Measurements from ENCODE around the gene PIP4K2C.

The PIP4K2C gene

DNA sequence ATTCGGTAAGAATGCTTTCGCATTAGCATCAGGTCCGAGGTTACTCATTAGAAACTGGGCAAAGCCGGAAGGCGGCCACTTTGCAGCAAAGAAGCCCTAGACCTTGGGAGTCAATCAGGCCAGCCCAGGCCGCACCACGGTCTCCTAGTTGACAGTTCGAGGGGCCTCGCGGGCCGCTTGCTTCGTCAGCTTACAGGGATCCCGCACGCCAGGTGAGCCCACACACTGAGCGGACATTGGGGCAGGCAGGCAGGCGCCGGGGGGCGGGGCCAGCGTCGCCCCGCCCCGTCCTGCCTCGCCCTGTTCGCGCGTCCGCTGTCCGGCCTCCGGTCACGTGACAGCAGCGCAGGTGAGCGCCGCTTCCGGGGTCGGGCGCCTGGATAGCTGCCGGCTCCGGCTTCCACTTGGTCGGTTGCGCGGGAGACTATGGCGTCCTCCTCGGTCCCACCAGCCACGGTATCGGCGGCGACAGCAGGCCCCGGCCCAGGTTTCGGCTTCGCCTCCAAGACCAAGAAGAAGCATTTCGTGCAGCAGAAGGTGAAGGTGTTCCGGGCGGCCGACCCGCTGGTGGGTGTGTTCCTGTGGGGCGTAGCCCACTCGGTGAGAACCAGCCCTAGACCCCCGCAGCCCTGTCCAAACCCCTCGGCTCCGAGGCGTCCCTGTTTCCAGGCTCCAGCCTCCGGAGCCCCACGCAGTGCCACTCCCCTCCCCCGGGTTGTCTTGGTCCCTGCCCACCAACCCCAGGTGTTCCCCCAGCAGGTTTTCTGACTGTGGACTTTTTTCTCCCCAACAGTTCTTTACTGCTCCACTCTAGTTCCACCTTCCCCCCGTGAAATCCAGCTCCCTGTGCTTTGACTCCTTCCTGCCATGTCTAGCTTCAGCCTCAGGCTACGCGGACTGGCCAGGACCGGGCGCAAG lies at the start of gene PIP4K2C:
PIP4K2C (plus strand) TSS at position 329 of the 918 bp plus-strand sequence; CDS start at position 427, 98 bp downstream.
- TF ChIP-seq, protein P1, sequence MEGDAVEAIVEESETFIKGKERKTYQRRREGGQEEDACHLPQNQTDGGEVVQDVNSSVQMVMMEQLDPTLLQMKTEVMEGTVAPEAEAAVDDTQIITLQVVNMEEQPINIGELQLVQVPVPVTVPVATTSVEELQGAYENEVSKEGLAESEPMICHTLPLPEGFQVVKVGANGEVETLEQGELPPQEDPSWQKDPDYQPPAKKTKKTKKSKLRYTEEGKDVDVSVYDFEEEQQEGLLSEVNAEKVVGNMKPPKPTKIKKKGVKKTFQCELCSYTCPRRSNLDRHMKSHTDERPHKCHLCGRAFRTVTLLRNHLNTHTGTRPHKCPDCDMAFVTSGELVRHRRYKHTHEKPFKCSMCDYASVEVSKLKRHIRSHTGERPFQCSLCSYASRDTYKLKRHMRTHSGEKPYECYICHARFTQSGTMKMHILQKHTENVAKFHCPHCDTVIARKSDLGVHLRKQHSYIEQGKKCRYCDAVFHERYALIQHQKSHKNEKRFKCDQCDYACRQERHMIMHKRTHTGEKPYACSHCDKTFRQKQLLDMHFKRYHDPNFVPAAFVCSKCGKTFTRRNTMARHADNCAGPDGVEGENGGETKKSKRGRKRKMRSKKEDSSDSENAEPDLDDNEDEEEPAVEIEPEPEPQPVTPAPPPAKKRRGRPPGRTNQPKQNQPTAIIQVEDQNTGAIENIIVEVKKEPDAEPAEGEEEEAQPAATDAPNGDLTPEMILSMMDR (IDR thresholded peaks at IDR 0.05; ENCODE audit: insufficient read depth, missing control alignments) = no peak
- no peak for FAIRE-seq
- DNase-seq (ENCODE audit: insufficient read length, low spot score) = peak; percentile 80

DNA sequence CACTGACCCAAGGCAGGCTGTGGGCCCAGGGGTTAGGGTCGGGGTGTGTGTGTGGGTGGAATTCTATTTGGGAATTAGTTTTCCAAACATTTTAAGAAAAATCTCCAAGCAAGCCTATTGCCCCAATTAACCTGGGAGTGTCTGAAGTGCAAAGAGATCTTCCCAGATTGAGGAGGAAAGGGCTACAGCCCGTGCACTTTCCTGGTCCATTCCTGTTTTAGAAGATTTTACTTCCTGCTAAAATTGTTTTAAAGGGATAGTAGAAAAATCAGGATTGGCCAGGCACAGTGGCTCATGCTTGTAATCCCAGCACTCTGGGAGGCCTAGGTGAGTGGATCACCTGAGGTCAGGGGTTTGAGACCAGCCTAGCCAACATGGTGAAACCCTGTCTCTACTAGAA lies 49.3 kb upstream of the PIP4K2C start:
- no peak for DNase-seq (ENCODE audit: insufficient read length, low spot score)
- TF ChIP-seq, protein P1 (IDR thresholded peaks at IDR 0.05; ENCODE audit: insufficient read depth, missing control alignments) = no peak
- no peak for FAIRE-seq

DNA sequence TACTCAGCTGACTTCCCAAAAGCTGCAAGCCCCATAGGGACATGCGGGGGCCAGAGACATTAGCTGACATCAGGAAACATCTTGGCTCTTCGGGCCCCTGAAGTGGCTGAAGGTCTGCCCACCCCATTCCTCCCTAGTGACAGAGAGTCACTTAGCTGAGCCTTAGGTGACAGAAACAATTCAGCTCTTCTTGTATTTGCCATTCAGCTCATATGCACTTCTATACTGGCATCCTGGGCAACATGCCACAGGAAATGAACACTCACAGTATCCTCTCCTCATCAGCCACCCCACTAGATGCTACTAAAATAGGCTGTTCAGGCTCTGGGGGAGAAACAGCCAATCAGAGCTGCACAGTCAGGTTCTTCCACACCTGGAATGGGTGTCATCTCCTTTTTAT lies 47.4 kb upstream of the PIP4K2C start:
- FAIRE-seq (no peak), DNase-seq (ENCODE audit: insufficient read length, low spot score) (no peak)
- TF ChIP-seq, protein P1 (IDR thresholded peaks at IDR 0.05; ENCODE audit: insufficient read depth, missing control alignments) = no peak

DNA sequence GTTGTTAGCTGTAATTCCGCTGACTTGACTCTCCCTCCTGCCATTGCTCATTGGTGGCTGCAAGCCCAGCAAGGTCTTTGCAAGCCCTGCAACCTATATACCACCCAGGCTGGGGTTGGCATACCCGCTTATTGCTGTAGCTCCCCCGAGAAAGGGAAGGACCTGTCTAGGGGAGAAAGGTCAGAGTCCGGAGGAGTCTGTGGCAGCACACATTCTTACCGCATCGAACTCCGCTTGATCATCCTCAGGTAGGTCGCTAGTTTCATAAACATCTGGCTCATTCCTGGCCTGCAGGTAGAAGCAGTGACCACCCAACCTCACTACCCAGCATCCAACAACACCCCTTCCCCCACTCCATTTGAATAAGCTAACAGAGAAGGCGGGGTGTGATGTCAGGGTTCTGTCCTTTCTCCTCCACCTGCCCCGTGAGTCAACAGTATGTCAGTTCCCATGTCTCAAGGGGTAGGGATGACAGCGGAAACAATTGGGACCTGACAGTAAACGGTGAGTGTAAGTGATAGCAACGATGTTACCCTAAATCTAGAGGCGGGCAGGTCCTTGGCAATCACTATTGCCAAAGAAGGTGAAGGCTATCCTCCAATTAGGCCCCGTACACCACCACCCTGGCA lies 45.1 kb upstream of the PIP4K2C start:
- no peak for FAIRE-seq
- TF ChIP-seq, protein P1 (IDR thresholded peaks at IDR 0.05; ENCODE audit: insufficient read depth, missing control alignments) = no peak
- DNase-seq (ENCODE audit: insufficient read length, low spot score) = no peak

DNA sequence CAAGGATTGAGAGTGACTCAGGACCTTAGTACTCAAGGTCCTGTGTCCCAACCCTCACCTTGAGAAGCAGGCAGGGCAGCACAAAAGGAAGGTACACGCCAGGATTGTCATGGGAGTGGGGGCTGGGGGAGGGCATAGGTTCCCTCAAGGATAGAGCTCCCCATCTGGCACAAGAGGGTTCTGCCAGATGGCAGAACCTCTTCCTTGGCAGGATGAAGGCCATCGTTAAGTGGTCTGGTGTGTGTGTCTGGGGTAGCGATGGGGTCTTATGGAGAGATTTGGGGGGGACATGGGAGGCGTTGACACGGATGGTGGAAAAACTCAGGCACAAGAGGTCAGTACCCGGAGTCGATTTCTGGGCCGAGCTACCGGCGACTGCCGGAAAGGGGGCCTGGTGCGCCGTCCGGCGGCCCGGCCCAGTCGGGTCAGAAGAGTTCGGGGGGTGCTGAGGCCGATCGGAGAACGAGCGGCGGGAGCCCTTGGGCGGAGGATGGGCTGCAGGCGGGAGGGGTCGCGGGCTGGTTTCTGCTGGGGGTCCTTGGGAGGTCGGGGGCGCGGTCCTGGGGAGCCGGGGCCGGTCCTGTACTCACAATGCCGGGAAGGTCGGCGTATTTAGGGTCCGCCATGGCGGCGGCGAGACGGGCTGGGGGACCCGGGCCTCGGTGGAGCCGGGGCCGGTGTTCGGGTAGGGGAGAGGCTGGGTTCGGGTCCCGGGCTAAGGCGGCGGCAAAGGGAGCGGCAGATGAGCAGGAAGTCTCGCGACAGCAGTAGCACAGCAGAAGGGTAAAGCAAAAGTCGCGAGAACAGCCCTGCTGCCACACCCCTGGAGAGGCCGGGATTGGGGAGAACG lies 44.3 kb upstream of the PIP4K2C start, which contains the start of gene DCTN2:
DCTN2 (minus strand) TSS at position 755 of the 850 bp plus-strand sequence; CDS start at position 626, 129 bp downstream.
- TF ChIP-seq, protein P1 (IDR thresholded peaks at IDR 0.05; ENCODE audit: insufficient read depth, missing control alignments) = no peak
- no peak for FAIRE-seq
- DNase-seq (ENCODE audit: insufficient read length, low spot score) = peak; percentile 95

DNA sequence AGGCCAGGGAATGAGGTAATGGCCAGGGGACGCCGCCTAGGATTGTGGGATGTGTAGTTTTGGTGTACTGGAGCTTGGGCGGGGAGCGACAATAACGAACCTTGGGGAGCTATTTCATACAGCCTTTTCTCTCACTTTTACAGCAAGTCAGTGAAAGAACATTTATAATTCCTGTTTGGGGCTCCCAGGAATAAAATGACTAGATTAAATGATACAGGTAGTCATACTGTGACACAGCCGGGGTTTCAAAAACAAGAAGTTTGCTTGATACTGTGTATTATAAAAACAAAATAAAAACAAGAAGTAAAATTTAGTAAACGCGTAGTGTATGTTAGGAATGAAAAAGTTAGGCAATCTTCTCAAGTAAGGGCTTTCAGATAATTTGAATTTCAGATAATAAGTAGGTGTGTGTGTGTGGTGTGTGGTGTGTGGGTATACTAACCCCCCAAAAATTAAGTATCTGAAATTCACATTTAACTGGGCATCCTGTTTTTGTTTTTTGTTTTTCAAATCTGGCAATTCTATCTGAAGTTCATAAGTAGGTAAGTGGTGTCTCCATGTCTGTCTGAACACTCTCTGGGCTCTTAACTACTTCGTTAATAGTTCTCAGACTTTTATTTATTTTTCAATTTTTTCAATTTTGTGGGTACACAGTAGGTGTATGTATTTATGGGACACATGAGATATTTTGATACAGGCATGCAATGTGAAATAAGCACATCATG lies 43.5 kb upstream of the PIP4K2C start:
- TF ChIP-seq, protein P1 (IDR thresholded peaks at IDR 0.05; ENCODE audit: insufficient read depth, missing control alignments) = no peak
- DNase-seq (ENCODE audit: insufficient read length, low spot score) = no peak
- FAIRE-seq = no peak

Data from D721Med (cell line).